T-helper 2 cell treated with Interferon-gamma antibody and Interleukin-4, amounts not matched to agents 5 μg/mL and 100 μg/mL, for 36 hours (primary cell): Measurements from ENCODE around the gene SUSD6.
"Not testable (repeated sequence)": the region's sequence is repeated elsewhere in the genome, so short reads cannot be mapped to it uniquely, and the experiment has no call there.

ENCODE experiments used
- DNase-seq: peaks from one replicate; pipeline ENCODE4 v3.0.0; 2021; ENCODE audit warnings: low spot score
- H3K27ac Mint-ChIP-seq: one replicate; pipeline ENCODE4 v1.8.0; 2021; ENCODE audit warnings: mild to moderate bottlenecking, mixed read lengths
- H3K27me3 Mint-ChIP-seq: one replicate; pipeline ENCODE4 v1.8.0; 2021; ENCODE audit warnings: low read depth, mixed read lengths
- H3K36me3 Mint-ChIP-seq: one replicate; pipeline ENCODE4 v1.8.0; 2021; ENCODE audit warnings: low read depth, mixed read lengths
- H3K4me1 Mint-ChIP-seq: one replicate; pipeline ENCODE4 v1.8.0; 2021; ENCODE audit warnings: low read depth, mixed read lengths
- H3K4me3 Mint-ChIP-seq: one replicate; pipeline ENCODE4 v1.8.0; 2022; ENCODE audit warnings: mild to moderate bottlenecking, moderate library complexity, mixed read lengths
- H3K9me3 Mint-ChIP-seq: one replicate; pipeline ENCODE4 v1.8.0; 2021; ENCODE audit warnings: mixed read lengths

The SUSD6 gene

GRCh38 chr14:69580009-69580577, 31.3 kb upstream of the SUSD6 start:
- Mint-ChIP-seq H3K27me3 (peaks cover 40% of the 10 kb centered on the region), H3K27ac (no peak overlapping the region), H3K9me3 (no peaks in the 10 kb centered on the region), H3K36me3 (no peaks in the 10 kb centered on the region), H3K4me1 (peaks cover 3% of the 10 kb centered on the region), H3K4me3 (no peak overlapping the region)
- no peak for DNase-seq

- Mint-ChIP-seq H3K9me3 (no peaks in the 10 kb centered on the region), H3K27me3 (peaks cover 29% of the 10 kb centered on the region), H3K27ac (no peak overlapping the region), H3K4me1 (peaks cover 5% of the 10 kb centered on the region), H3K36me3 (no peaks in the 10 kb centered on the region), H3K4me3 (no peak overlapping the region)
- DNase-seq: no peak
Observed at GRCh38 chr14:69581316-69581935, 30.0 kb upstream of the SUSD6 start.

GRCh38 chr14:69582212-69582611, 29.2 kb upstream of the SUSD6 start:
- H3K9me3 Mint-ChIP-seq: no peaks in the 10 kb centered on the region
- no peak for DNase-seq
- peaks cover 5% of the 10 kb centered on the region for H3K4me1 Mint-ChIP-seq
- H3K27me3 Mint-ChIP-seq: peaks cover 21% of the 10 kb centered on the region
- no peak overlapping the region for H3K27ac Mint-ChIP-seq
- H3K4me3 Mint-ChIP-seq: no peak overlapping the region
- H3K36me3 Mint-ChIP-seq: no peaks in the 10 kb centered on the region

GRCh38 chr14:69582829-69583228, 28.6 kb upstream of the SUSD6 start:
- Mint-ChIP-seq H3K4me1 (peaks cover 5% of the 10 kb centered on the region), H3K27me3 (peaks cover 17% of the 10 kb centered on the region), H3K27ac (no peak overlapping the region), H3K4me3 (no peak overlapping the region), H3K9me3 (no peaks in the 10 kb centered on the region), H3K36me3 (no peaks in the 10 kb centered on the region)
- no peak for DNase-seq

GRCh38 chr14:69584389-69584788, 27.0 kb upstream of the SUSD6 start:
- Mint-ChIP-seq H3K27me3 (peaks cover 7% of the 10 kb centered on the region), H3K9me3 (no peaks in the 10 kb centered on the region), H3K4me1 (peaks cover 5% of the 10 kb centered on the region), H3K27ac (no peak overlapping the region), H3K36me3 (no peaks in the 10 kb centered on the region), H3K4me3 (no peak overlapping the region)
- no peak for DNase-seq

GRCh38 chr14:69586404-69586803, 25.0 kb upstream of the SUSD6 start:
- H3K27me3 Mint-ChIP-seq: peaks cover 4% of the 10 kb centered on the region
- DNase-seq: no peak
- no peaks in the 10 kb centered on the region for H3K9me3 Mint-ChIP-seq
- H3K36me3 Mint-ChIP-seq: no peaks in the 10 kb centered on the region
- no peak overlapping the region for H3K27ac Mint-ChIP-seq
- no peak overlapping the region for H3K4me3 Mint-ChIP-seq
- H3K4me1 Mint-ChIP-seq: peaks cover 7% of the 10 kb centered on the region

GRCh38 chr14:69587389-69587788, 24.0 kb upstream of the SUSD6 start:
- H3K27ac Mint-ChIP-seq: no peak overlapping the region

GRCh38 chr14:69591317-69591716, 20.1 kb upstream of the SUSD6 start:
- DNase-seq: no peak
- no peaks in the 10 kb centered on the region for H3K9me3 Mint-ChIP-seq
- H3K27me3 Mint-ChIP-seq: peaks cover 3% of the 10 kb centered on the region
- H3K36me3 Mint-ChIP-seq: no peaks in the 10 kb centered on the region
- no peak overlapping the region for H3K4me3 Mint-ChIP-seq
- H3K4me1 Mint-ChIP-seq: peaks cover 3% of the 10 kb centered on the region
- no peak overlapping the region for H3K27ac Mint-ChIP-seq

More at GRCh38 chr14:69587389-69587788, 24.0 kb upstream of the SUSD6 start:
- Mint-ChIP-seq H3K4me1 (peaks cover 7% of the 10 kb centered on the region), H3K36me3 (no peaks in the 10 kb centered on the region), H3K4me3 (no peak overlapping the region), H3K27me3 (peaks cover 5% of the 10 kb centered on the region), H3K9me3 (no peaks in the 10 kb centered on the region)
- no peak for DNase-seq

GRCh38 chr14:69593018-69593677, 18.2 kb upstream of the SUSD6 start:
- Mint-ChIP-seq H3K4me3 (no peak overlapping the region), H3K4me1 (peaks cover 3% of the 10 kb centered on the region), H3K9me3 (no peaks in the 10 kb centered on the region), H3K27me3 (peaks cover 3% of the 10 kb centered on the region), H3K36me3 (no peaks in the 10 kb centered on the region), H3K27ac (no peak overlapping the region)
- DNase-seq: no peak

- no peak for DNase-seq
- Mint-ChIP-seq H3K27ac (no peak overlapping the region), H3K27me3 (peaks cover 3% of the 10 kb centered on the region), H3K9me3 (no peaks in the 10 kb centered on the region), H3K36me3 (no peaks in the 10 kb centered on the region), H3K4me1 (no peaks in the 10 kb centered on the region), H3K4me3 (no peak overlapping the region)
Observed at GRCh38 chr14:69594846-69595245, 16.6 kb upstream of the SUSD6 start.

- H3K36me3 Mint-ChIP-seq: no peaks in the 10 kb centered on the region
- H3K9me3 Mint-ChIP-seq: no peaks in the 10 kb centered on the region
- H3K4me1 Mint-ChIP-seq: no peaks in the 10 kb centered on the region
- no peak overlapping the region for H3K27ac Mint-ChIP-seq
- no peak for DNase-seq
- H3K27me3 Mint-ChIP-seq: peaks cover 3% of the 10 kb centered on the region
- no peak overlapping the region for H3K4me3 Mint-ChIP-seq
Observed at GRCh38 chr14:69595336-69595735, 16.1 kb upstream of the SUSD6 start.

GRCh38 chr14:69599431-69599830, 12.0 kb upstream of the SUSD6 start:
- not testable (repeated sequence) for H3K27ac Mint-ChIP-seq, H3K4me1 Mint-ChIP-seq, H3K4me3 Mint-ChIP-seq, H3K36me3 Mint-ChIP-seq, H3K9me3 Mint-ChIP-seq, H3K27me3 Mint-ChIP-seq, DNase-seq

- Mint-ChIP-seq H3K4me1 (peaks cover 1% of the 10 kb centered on the region), H3K36me3 (no peaks in the 10 kb centered on the region), H3K27me3 (no peaks in the 10 kb centered on the region), H3K4me3 (no peak overlapping the region), H3K27ac (no peak overlapping the region), H3K9me3 (no peaks in the 10 kb centered on the region)
- no peak for DNase-seq
Observed at GRCh38 chr14:69600304-69600891, 11.0 kb upstream of the SUSD6 start.

- no peaks in the 10 kb centered on the region for H3K9me3 Mint-ChIP-seq
- H3K27ac Mint-ChIP-seq: no peak overlapping the region
- no peak for DNase-seq
- H3K36me3 Mint-ChIP-seq: no peaks in the 10 kb centered on the region
- no peaks in the 10 kb centered on the region for H3K27me3 Mint-ChIP-seq
- H3K4me3 Mint-ChIP-seq: no peak overlapping the region
- peaks cover 15% of the 10 kb centered on the region for H3K4me1 Mint-ChIP-seq
Observed at GRCh38 chr14:69605738-69606137, 5.7 kb upstream of the SUSD6 start.
